ENCODE results near the gene HEMGN. TPM values are rescaled to one million over a fixed set of nuclear protein-coding genes. Genes with fewer than 3 reads are reported as not detected.

Gene HEMGN
- total and polyA plus RNA-seq, 2 experiments from 2014 or later: not detected

DNA sequence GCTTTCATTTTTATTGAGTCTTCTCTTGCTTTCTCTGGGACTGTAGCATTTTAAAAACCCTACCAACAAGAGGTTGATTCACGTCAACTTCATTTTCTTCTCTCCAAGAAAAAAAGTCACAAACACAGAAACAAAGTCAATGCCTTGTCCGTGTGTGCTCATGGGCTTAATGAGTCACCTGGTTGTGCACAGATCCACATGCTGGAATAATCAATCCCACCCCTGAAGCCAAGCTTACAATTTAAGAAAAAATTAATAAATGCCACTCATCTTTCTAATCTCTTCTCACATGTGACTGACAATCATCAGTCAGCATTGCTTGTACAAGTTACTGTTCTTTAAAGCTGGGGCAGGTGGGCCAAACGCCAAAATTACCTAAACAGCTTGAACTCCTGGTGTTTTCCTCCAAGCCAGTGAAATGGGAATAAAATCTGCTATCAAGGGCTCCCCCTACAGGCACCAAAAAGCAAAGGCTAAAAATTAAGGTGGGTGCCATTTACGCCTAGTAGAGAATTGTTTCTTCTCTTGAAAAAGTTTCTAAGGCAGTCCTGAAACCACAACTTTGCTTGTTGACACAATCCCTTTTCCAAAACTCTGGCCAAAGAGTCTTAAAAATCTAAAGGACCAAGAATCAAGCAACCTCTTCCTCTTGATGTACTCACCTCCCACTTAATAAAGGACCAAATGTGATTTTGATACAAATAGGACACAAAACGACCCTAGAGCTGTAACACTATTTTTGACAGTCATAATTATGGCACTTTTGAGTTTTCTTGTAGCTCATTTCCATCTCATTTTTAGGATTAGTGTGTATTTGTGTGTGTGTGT, 37.0 kb downstream of the HEMGN start:
- Histone ChIP-seq H3K36me3 (no peaks in the 10 kb centered on the region), H3K4me1 (ENCODE audit: low read depth) (no peaks in the 10 kb centered on the region), H3K4me3 (no peak overlapping the region), H3K9me3 (ENCODE audit: low read depth) (no peaks in the 10 kb centered on the region), H3K27ac (no peak overlapping the region), H3K27me3 (no peaks in the 10 kb centered on the region)
- peak; percentile 41 to 69 for DNase-seq (ENCODE audit: low read depth in 1 of 2, low spot score in 1 of 2)
- TF ChIP-seq, protein P1, sequence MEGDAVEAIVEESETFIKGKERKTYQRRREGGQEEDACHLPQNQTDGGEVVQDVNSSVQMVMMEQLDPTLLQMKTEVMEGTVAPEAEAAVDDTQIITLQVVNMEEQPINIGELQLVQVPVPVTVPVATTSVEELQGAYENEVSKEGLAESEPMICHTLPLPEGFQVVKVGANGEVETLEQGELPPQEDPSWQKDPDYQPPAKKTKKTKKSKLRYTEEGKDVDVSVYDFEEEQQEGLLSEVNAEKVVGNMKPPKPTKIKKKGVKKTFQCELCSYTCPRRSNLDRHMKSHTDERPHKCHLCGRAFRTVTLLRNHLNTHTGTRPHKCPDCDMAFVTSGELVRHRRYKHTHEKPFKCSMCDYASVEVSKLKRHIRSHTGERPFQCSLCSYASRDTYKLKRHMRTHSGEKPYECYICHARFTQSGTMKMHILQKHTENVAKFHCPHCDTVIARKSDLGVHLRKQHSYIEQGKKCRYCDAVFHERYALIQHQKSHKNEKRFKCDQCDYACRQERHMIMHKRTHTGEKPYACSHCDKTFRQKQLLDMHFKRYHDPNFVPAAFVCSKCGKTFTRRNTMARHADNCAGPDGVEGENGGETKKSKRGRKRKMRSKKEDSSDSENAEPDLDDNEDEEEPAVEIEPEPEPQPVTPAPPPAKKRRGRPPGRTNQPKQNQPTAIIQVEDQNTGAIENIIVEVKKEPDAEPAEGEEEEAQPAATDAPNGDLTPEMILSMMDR (IDR thresholded peaks at IDR 0.05; ENCODE audit: low read depth, low read length): peak; percentile 75

DNA sequence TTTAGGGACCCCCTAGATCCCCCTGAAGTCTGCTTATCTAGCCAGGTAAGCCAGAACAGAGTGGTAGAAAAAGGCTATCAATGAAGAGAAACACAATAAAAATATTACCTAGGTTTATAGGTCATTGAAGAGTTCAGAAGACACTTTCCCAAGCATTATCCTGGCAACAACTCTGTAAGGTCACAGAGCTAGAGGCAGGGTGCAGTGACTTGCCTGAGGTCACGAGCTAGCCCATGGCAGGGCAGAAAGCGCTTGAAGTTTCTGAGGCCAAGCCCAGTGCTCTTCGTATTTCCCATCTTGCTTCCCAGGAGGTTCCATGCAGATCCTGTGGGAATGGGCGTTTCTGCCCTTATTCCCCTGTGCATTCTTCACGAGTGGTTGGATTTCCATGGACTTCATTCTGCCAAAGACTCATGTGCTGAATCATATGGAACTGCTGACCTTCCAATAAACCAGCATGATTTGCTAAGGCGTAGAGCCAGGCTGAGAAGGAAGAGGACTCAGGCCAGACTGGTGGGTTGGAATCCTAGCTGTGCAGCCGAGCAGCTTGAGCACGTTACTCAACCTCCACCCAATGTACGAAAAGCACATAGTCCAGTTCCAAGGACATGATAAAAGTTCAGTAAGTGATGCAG, 37.8 kb downstream of the HEMGN start:
- TF ChIP-seq, protein P1 (IDR thresholded peaks at IDR 0.05; ENCODE audit: low read depth, low read length): no peak
- peak in 1 of 2 donors; percentile 74 for DNase-seq (ENCODE audit: low read depth in 1 of 2, low spot score in 1 of 2)

DNA sequence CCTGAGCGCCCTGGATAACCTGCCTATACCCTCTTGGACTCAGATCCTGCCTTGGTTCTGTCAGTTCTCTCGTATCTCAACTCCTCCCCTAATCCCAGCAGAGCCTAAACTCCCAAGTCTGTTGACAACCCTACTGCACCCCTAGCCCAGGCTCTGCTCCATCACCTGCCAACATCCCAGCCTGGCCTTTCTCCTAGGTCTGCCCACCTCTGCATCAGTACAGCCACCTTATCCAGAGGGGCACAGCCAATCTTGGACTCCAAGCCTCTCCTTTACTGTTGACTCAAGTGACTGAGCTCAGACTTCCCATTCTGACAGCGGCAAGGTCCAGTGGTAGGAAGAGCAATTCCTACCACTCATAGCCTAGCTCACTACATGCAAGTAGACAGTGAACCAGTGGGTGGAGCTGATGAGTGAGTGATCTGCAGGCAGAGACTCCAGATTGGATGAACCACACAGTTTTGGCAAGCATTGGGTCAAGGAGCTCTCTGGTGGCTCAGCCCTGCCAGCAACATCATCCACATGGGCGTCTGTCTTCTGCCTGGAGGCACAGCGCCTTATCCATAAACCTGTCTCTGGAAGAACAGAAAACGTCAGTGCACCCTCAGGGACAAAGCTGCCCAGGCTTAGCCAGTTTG, 42.2 kb downstream of the HEMGN start:
- peak in 1 of 2 donors; percentile 40 for DNase-seq (ENCODE audit: low read depth in 1 of 2, low spot score in 1 of 2)

More for the DNA sequence above, 37.8 kb downstream of the HEMGN start:
- no peak overlapping the region for H3K27ac ChIP-seq
- no peaks in the 10 kb centered on the region for H3K27me3 ChIP-seq
- no peaks in the 10 kb centered on the region for H3K4me1 ChIP-seq (ENCODE audit: low read depth)
- H3K9me3 ChIP-seq (ENCODE audit: low read depth): no peaks in the 10 kb centered on the region
- no peak overlapping the region for H3K4me3 ChIP-seq
- no peaks in the 10 kb centered on the region for H3K36me3 ChIP-seq

DNA sequence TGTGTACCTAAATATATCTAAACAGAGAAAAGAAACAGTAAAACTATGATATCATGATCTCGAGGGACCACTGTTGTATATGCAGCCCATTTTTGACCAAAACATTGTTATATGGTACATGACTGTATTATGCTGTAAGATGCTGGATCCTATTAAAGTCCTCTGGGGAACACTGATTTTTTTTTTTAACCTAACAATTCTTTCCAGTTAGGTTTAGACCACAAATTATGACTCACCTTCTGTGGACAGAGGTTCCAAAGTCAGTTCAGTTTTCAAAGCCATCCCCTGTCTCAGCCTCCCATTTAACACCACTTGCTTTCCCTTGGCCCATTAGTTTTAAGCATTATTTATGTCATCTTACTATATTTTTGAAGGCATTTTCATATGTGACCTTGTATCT, 42.8 kb downstream of the HEMGN start:
- Histone ChIP-seq H3K4me3 (no peak overlapping the region), H3K36me3 (no peaks in the 10 kb centered on the region), H3K27ac (no peak overlapping the region), H3K9me3 (ENCODE audit: low read depth) (no peaks in the 10 kb centered on the region), H3K4me1 (ENCODE audit: low read depth) (no peaks in the 10 kb centered on the region), H3K27me3 (peaks cover 6% of the 10 kb centered on the region)
- TF ChIP-seq, protein P1 (IDR thresholded peaks at IDR 0.05; ENCODE audit: low read depth, low read length): no peak
- no peak for DNase-seq (ENCODE audit: low read depth in 1 of 2, low spot score in 1 of 2)

More for the DNA sequence above, 42.2 kb downstream of the HEMGN start:
- H3K4me3 ChIP-seq: no peak overlapping the region
- no peaks in the 10 kb centered on the region for H3K36me3 ChIP-seq
- peaks cover 6% of the 10 kb centered on the region for H3K27me3 ChIP-seq
- no peaks in the 10 kb centered on the region for H3K9me3 ChIP-seq (ENCODE audit: low read depth)
- H3K4me1 ChIP-seq (ENCODE audit: low read depth): no peaks in the 10 kb centered on the region
- no peak overlapping the region for H3K27ac ChIP-seq
- TF ChIP-seq, protein P1 (IDR thresholded peaks at IDR 0.05; ENCODE audit: low read depth, low read length): peak; percentile 22

DNA sequence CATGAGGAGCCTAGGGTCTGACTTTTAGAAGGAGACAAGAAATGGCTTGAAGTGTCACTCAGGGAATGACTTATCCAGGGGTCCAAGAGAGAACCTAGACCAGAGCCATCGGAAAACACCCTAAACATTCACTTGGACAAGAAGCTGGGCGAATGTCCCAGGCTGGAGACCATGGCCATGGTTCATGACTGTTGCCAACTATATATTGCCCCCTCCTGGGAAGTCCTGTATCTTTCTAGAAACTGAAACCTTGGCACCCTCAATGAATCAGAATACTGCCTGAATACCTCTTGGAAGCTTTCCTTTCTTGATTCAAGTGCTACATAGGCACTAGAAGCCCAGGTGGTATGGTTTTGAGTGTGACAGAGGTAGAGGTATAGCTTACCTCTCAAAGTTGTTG, 45.6 kb downstream of the HEMGN start:
- no peaks in the 10 kb centered on the region for H3K36me3 ChIP-seq
- no peaks in the 10 kb centered on the region for H3K4me1 ChIP-seq (ENCODE audit: low read depth)
- H3K9me3 ChIP-seq (ENCODE audit: low read depth): no peaks in the 10 kb centered on the region
- no peak for DNase-seq (ENCODE audit: low read depth in 1 of 2, low spot score in 1 of 2)
- peaks cover 28% of the 10 kb centered on the region for H3K27me3 ChIP-seq
- no peak overlapping the region for H3K4me3 ChIP-seq
- TF ChIP-seq, protein P1 (IDR thresholded peaks at IDR 0.05; ENCODE audit: low read depth, low read length): no peak
- no peak overlapping the region for H3K27ac ChIP-seq

Data from cardiac muscle cell (in vitro differentiated cells and primary cell).